ENCODE measurements around the gene MRPL33. TPM values are rescaled to one million over a fixed set of nuclear protein-coding genes. Genes with fewer than 3 reads are reported as not detected.

The MRPL33 gene
- total and polyA plus RNA-seq, 4 donors: 31.2 to 130 (median 41.0) TPM

DNA sequence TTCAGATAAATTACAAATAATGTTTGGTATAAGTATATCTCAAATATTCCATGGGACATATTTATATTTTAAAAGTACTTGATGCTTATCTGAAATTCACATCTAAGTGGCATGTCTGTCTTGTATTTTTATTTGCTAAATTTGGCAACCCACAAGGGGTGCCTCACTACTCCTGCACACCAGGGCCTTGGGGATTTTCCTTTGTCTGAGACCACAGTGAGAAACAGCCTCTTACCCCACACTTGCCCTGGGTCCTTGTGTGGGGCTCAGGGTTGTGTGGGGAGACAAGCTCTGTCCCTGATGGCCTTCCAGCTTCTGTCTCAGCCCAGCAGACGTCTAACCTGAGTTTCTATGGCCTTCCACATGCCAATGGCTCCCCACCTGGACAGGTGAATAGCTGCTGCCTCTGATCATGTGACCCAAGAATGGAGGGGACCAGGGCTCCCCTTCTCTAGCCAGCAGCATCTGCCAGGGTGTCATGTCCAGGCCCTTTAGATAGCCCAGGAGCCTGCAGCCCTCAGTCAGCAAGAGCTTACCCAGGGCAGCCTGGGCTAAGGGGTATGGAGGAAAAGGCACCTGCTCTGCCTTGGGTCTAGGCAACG is 49.5 kb upstream of the MRPL33 start:
- no peaks in the 10 kb centered on the region for H3K36me3 ChIP-seq (ENCODE audit: control insufficient read depth in 4 of 4, insufficient read depth in 3 of 4, low read depth in 1 of 4, low read length in 3 of 4)
- DNase-seq (ENCODE audit: low spot score): no peak
- H3K4me1 ChIP-seq (ENCODE audit: control insufficient read depth in 4 of 4, insufficient read depth in 4 of 4, low read length in 3 of 4): peaks cover 0 to 5% (median 0%) of the 10 kb centered on the region in 4 donors
- H3K9me3 ChIP-seq (ENCODE audit: control insufficient read depth in 4 of 4, low read length in 3 of 4): no peaks in the 10 kb centered on the region
- no peak overlapping the region for H3K4me3 ChIP-seq (ENCODE audit: low read depth in 1 of 3, low read length in 3 of 3)
- no peak overlapping the region for H3K9ac ChIP-seq (ENCODE audit: low read depth in 1 of 2, low read length in 2 of 2)
- H3K27ac ChIP-seq (ENCODE audit: low read depth in 1 of 2, low read length in 2 of 2): no peak overlapping the region
- TF ChIP-seq GABPA (IDR thresholded peaks at IDR 0.05 in 1 of 2, conservative IDR thresholded peaks at IDR 0.05 in 1 of 2): no peak
- no peaks in the 10 kb centered on the region for H3K27me3 ChIP-seq (ENCODE audit: control insufficient read depth in 4 of 4, insufficient read depth in 4 of 4, low read length in 3 of 4)
- 66% methylated on average over 2 of the region's 2 CpGs for WGBS

DNA sequence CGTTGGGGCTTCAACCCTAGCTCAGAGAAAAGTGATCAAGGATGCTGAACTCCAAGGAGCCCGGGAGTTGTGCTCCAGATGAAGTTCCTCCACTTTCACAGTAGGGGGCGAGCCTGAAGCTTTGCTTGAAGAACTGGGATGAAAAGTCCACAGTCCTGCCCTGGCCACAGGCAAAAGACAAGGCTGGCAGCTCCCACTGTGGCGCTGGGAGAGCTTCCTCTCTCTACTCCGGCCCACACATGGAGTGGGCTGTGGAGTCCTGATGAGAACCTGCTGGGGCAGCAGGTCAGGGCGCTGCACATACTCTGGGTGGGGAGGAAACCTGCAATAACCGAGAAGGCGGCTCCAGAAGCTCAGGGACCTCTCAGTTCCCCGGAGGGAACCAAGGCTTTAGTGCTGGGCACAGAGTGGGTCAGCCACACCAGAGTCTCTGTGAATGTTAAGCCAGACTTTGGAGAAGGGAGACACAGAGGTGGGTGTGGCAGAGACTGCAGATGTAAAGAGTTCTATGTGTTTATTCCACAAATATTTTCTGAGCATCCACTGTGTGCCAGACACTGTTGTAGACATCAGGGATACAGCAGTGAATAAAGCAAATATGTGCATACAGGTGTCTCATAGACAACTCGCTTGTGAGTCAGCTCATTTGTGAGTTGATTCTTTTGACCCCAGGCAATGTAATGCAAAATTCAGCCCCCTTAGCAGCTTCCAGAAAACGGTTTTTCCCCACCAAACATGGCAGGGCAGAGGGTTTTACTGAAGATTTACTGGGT is 48.0 kb upstream of the MRPL33 start:
- H3K9me3 ChIP-seq (ENCODE audit: control insufficient read depth in 4 of 4, low read length in 3 of 4): no peaks in the 10 kb centered on the region
- no peak overlapping the region for H3K4me3 ChIP-seq (ENCODE audit: low read depth in 1 of 3, low read length in 3 of 3)
- WGBS: 37% methylated on average over 11 of the region's 11 CpGs
- TF ChIP-seq GABPA (IDR thresholded peaks at IDR 0.05 in 1 of 2, conservative IDR thresholded peaks at IDR 0.05 in 1 of 2) (no peak), FOXA1 (IDR thresholded peaks at IDR 0.05) (no peak), RAD21 (IDR thresholded peaks at IDR 0.05) (peak; percentile 94 to 95), YY1 (IDR thresholded peaks at IDR 0.05) (no peak), EGR1 (IDR thresholded peaks at IDR 0.05; ENCODE audit: low read depth in 2 of 2) (no peak), JUND (IDR thresholded peaks at IDR 0.05) (no peak), RXRA (IDR thresholded peaks at IDR 0.05) (peak in 1 of 2 donors; percentile 47), HNF4A (conservative IDR thresholded peaks at IDR 0.05) (peak; percentile 57 to 78), SP1 (IDR thresholded peaks at IDR 0.05) (peak; percentile 49), HNF4G (IDR thresholded peaks at IDR 0.05) (peak; percentile 43), NR2F2 (IDR thresholded peaks at IDR 0.05) (no peak), TAF1 (conservative IDR thresholded peaks at IDR 0.05) (no peak), FOXA2 (IDR thresholded peaks at IDR 0.05) (no peak)
- TF ChIP-seq, protein P1, sequence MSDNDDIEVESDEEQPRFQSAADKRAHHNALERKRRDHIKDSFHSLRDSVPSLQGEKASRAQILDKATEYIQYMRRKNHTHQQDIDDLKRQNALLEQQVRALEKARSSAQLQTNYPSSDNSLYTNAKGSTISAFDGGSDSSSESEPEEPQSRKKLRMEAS (IDR thresholded peaks at IDR 0.05): no peak
- TF ChIP-seq, protein P2, sequence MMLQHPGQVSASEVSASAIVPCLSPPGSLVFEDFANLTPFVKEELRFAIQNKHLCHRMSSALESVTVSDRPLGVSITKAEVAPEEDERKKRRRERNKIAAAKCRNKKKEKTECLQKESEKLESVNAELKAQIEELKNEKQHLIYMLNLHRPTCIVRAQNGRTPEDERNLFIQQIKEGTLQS (IDR thresholded peaks at IDR 0.05): no peak
- TF ChIP-seq, protein P3, sequence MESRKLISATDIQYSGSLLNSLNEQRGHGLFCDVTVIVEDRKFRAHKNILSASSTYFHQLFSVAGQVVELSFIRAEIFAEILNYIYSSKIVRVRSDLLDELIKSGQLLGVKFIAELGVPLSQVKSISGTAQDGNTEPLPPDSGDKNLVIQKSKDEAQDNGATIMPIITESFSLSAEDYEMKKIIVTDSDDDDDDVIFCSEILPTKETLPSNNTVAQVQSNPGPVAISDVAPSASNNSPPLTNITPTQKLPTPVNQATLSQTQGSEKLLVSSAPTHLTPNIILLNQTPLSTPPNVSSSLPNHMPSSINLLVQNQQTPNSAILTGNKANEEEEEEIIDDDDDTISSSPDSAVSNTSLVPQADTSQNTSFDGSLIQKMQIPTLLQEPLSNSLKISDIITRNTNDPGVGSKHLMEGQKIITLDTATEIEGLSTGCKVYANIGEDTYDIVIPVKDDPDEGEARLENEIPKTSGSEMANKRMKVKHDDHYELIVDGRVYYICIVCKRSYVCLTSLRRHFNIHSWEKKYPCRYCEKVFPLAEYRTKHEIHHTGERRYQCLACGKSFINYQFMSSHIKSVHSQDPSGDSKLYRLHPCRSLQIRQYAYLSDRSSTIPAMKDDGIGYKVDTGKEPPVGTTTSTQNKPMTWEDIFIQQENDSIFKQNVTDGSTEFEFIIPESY (IDR thresholded peaks at IDR 0.05): no peak
- TF ChIP-seq, protein P4, sequence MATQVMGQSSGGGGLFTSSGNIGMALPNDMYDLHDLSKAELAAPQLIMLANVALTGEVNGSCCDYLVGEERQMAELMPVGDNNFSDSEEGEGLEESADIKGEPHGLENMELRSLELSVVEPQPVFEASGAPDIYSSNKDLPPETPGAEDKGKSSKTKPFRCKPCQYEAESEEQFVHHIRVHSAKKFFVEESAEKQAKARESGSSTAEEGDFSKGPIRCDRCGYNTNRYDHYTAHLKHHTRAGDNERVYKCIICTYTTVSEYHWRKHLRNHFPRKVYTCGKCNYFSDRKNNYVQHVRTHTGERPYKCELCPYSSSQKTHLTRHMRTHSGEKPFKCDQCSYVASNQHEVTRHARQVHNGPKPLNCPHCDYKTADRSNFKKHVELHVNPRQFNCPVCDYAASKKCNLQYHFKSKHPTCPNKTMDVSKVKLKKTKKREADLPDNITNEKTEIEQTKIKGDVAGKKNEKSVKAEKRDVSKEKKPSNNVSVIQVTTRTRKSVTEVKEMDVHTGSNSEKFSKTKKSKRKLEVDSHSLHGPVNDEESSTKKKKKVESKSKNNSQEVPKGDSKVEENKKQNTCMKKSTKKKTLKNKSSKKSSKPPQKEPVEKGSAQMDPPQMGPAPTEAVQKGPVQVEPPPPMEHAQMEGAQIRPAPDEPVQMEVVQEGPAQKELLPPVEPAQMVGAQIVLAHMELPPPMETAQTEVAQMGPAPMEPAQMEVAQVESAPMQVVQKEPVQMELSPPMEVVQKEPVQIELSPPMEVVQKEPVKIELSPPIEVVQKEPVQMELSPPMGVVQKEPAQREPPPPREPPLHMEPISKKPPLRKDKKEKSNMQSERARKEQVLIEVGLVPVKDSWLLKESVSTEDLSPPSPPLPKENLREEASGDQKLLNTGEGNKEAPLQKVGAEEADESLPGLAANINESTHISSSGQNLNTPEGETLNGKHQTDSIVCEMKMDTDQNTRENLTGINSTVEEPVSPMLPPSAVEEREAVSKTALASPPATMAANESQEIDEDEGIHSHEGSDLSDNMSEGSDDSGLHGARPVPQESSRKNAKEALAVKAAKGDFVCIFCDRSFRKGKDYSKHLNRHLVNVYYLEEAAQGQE (IDR thresholded peaks at IDR 0.05): no peak
- TF ChIP-seq, protein P5, sequence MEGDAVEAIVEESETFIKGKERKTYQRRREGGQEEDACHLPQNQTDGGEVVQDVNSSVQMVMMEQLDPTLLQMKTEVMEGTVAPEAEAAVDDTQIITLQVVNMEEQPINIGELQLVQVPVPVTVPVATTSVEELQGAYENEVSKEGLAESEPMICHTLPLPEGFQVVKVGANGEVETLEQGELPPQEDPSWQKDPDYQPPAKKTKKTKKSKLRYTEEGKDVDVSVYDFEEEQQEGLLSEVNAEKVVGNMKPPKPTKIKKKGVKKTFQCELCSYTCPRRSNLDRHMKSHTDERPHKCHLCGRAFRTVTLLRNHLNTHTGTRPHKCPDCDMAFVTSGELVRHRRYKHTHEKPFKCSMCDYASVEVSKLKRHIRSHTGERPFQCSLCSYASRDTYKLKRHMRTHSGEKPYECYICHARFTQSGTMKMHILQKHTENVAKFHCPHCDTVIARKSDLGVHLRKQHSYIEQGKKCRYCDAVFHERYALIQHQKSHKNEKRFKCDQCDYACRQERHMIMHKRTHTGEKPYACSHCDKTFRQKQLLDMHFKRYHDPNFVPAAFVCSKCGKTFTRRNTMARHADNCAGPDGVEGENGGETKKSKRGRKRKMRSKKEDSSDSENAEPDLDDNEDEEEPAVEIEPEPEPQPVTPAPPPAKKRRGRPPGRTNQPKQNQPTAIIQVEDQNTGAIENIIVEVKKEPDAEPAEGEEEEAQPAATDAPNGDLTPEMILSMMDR (IDR thresholded peaks at IDR 0.05; ENCODE audit: low read depth, low read length, missing input control): peak; percentile 88
- no peak overlapping the region for H3K27ac ChIP-seq (ENCODE audit: low read depth in 1 of 2, low read length in 2 of 2)
- no peaks in the 10 kb centered on the region for H3K27me3 ChIP-seq (ENCODE audit: control insufficient read depth in 4 of 4, insufficient read depth in 4 of 4, low read length in 3 of 4)
- H3K9ac ChIP-seq (ENCODE audit: low read depth in 1 of 2, low read length in 2 of 2): no peak overlapping the region
- H3K4me1 ChIP-seq (ENCODE audit: control insufficient read depth in 4 of 4, insufficient read depth in 4 of 4, low read length in 3 of 4): peaks cover 0 to 5% (median 0%) of the 10 kb centered on the region in 4 donors
- no peaks in the 10 kb centered on the region for H3K36me3 ChIP-seq (ENCODE audit: control insufficient read depth in 4 of 4, insufficient read depth in 3 of 4, low read depth in 1 of 4, low read length in 3 of 4)
- DNase-seq (ENCODE audit: low spot score): no peak
